H9 (cell line): ENCODE measurements around the gene OR2L8. TPM values are rescaled to one million over a fixed set of nuclear protein-coding genes. Genes with fewer than 3 reads are reported as not detected.

Experiments
- DNase-seq: peaks from one replicate; pipeline ENCODE4 v3.0.0-alpha.2; 2017
- H2AFZ ChIP-seq: one replicate; pipeline ENCODE4 v1.6.1; 2013; ENCODE audit warnings: mild to moderate bottlenecking, low read length, control low read depth, moderate library complexity
- H2AK5ac ChIP-seq: 2 replicates; pipeline ENCODE4 v1.6.1; 2013; ENCODE audit warnings: low read length, control low read depth, mixed read lengths; ENCODE audit not compliant: insufficient read length
- H2BK120ac ChIP-seq: one replicate; pipeline ENCODE4 v1.6.1; 2013; ENCODE audit warnings: low read depth, mild to moderate bottlenecking, low read length, control low read depth, inconsistent platforms; ENCODE audit not compliant: poor library complexity, severe bottlenecking
- H2BK12ac ChIP-seq: 2 replicates; pipeline ENCODE4 v1.6.1; 2013; ENCODE audit warnings: low read length, control low read depth, mixed read lengths, low read depth; ENCODE audit not compliant: insufficient read length
- H2BK15ac ChIP-seq: 2 replicates; pipeline ENCODE4 v1.6.1; 2013; ENCODE audit warnings: low read depth, low read length, control low read depth
- H2BK20ac ChIP-seq: one replicate; pipeline ENCODE4 v1.6.1; 2013; ENCODE audit warnings: low read depth, mild to moderate bottlenecking, low read length, control low read depth, inconsistent platforms; ENCODE audit not compliant: poor library complexity, severe bottlenecking
- H2BK5ac ChIP-seq: 2 replicates; pipeline ENCODE4 v1.6.1; 2013; ENCODE audit warnings: low read length, control low read depth, mixed read lengths; ENCODE audit not compliant: insufficient read length
- H3K14ac ChIP-seq: 2 replicates; pipeline ENCODE4 v1.6.1; 2013; ENCODE audit warnings: low read length, control low read depth; ENCODE audit not compliant: insufficient read depth
- H3K18ac ChIP-seq: 2 replicates; pipeline ENCODE4 v1.6.1; 2013; ENCODE audit warnings: low read depth, mild to moderate bottlenecking, mixed read lengths, low read length, control low read depth; ENCODE audit not compliant: insufficient read length
- H3K23ac ChIP-seq: 2 replicates; pipeline ENCODE4 v1.6.1; 2013; ENCODE audit warnings: low read length, control low read depth, mixed read lengths, low read depth; ENCODE audit not compliant: insufficient read length
- H3K23me2 ChIP-seq: 2 replicates; pipeline ENCODE4 v1.6.1; 2013; ENCODE audit warnings: low read depth, mild to moderate bottlenecking, mixed read lengths, low read length, control low read depth; ENCODE audit not compliant: insufficient read length, poor library complexity, severe bottlenecking
- H3K27ac ChIP-seq: 2 replicates; pipeline ENCODE4 v1.5.1; 2013; ENCODE audit warnings: low read length, control low read depth, mixed read lengths, low read depth; ENCODE audit not compliant: insufficient read length
- H3K27me3 ChIP-seq: 2 replicates; pipeline ENCODE4 v1.6.1; 2013; ENCODE audit warnings: low read length, control low read depth, inconsistent platforms; ENCODE audit not compliant: insufficient read depth
- H3K4ac ChIP-seq: 2 replicates; pipeline ENCODE4 v1.6.1; 2013; ENCODE audit warnings: low read depth, mild to moderate bottlenecking, control low read depth, inconsistent platforms, low read length, moderate library complexity
- H3K4me1 ChIP-seq: 2 replicates; pipeline ENCODE4 v1.6.1; 2013; ENCODE audit warnings: low read length, control low read depth, inconsistent platforms; ENCODE audit not compliant: insufficient read depth
- H3K4me2 ChIP-seq: 2 replicates; pipeline ENCODE4 v1.6.1; 2013; ENCODE audit warnings: low read length, control low read depth, mixed read lengths; ENCODE audit not compliant: insufficient read length, insufficient read depth
- H3K56ac ChIP-seq: 2 replicates; pipeline ENCODE4 v1.6.1; 2013; ENCODE audit warnings: low read depth, mild to moderate bottlenecking, mixed read lengths, low read length, control low read depth; ENCODE audit not compliant: insufficient read length
- H3K79me1 ChIP-seq: 2 replicates; pipeline ENCODE4 v1.6.1; 2013; ENCODE audit warnings: low read depth, mild to moderate bottlenecking, moderate library complexity, low read length, control low read depth, inconsistent platforms; ENCODE audit not compliant: insufficient read depth, poor library complexity, severe bottlenecking
- H3K79me2 ChIP-seq: 2 replicates; pipeline ENCODE4 v1.6.1; 2013; ENCODE audit warnings: low read length, control low read depth, inconsistent platforms; ENCODE audit not compliant: insufficient read depth
- H3K9ac ChIP-seq: 2 replicates; pipeline ENCODE4 v1.6.1; 2013; ENCODE audit warnings: low read length, control low read depth, mixed read lengths; ENCODE audit not compliant: insufficient read length; ENCODE audit errors: extremely low read depth
- H3K9me3 ChIP-seq: one replicate; pipeline ENCODE4 v1.6.1; 2013; ENCODE audit warnings: low read depth, low read length, inconsistent platforms; ENCODE audit not compliant: control insufficient read depth
- H3T11ph ChIP-seq: one replicate; pipeline ENCODE4 v1.6.1; 2013; ENCODE audit warnings: mild to moderate bottlenecking, low read length, control low read depth, inconsistent platforms
- H4K20me1 ChIP-seq: one replicate; pipeline ENCODE4 v1.6.1; 2013; ENCODE audit not compliant: control insufficient read depth, insufficient read length, insufficient read depth
- H4K5ac ChIP-seq: 2 replicates; pipeline ENCODE4 v1.6.1; 2013; ENCODE audit warnings: low read depth, mild to moderate bottlenecking, mixed read lengths, low read length, control low read depth; ENCODE audit not compliant: insufficient read length
- H4K8ac ChIP-seq: replicated peaks from 2 replicates; pipeline ENCODE4 v1.6.1; 2013; ENCODE audit warnings: low read length, control low read depth, mixed read lengths, low read depth; ENCODE audit not compliant: insufficient read length
- H4K91ac ChIP-seq: 2 replicates; pipeline ENCODE4 v1.6.1; 2013; ENCODE audit warnings: low read depth, mild to moderate bottlenecking, moderate library complexity, mixed read lengths, low read length, control low read depth; ENCODE audit not compliant: insufficient read length
- H3K27ac Mint-ChIP-seq, 3 experiments: 2 replicates in 2 of 3; 3 replicates in 1 of 3; pipeline ENCODE4 v1.8.0; 2020 to 2021; ENCODE audit warnings: mixed read lengths in 3 of 3, mild to moderate bottlenecking in 1 of 3, moderate library complexity in 1 of 3
- H3K27me3 Mint-ChIP-seq: 2 replicates; pipeline ENCODE4 v1.8.0; 2021; ENCODE audit warnings: low read depth, mild to moderate bottlenecking, moderate library complexity, mixed read lengths
- H3K36me3 Mint-ChIP-seq, 3 experiments: 2 replicates in 2 of 3; 3 replicates in 1 of 3; pipeline ENCODE4 v1.8.0; 2020 to 2021; ENCODE audit warnings: low read depth in 3 of 3, mixed read lengths in 3 of 3; ENCODE audit not compliant: insufficient read depth in 1 of 3
- H3K4me1 Mint-ChIP-seq, 2 experiments: 2 replicates each; pipeline ENCODE4 v1.8.0; 2020; ENCODE audit warnings: mixed read lengths in 2 of 2
- H3K4me3 Mint-ChIP-seq, 2 experiments: 2 replicates in 1 of 2; 3 replicates in 1 of 2; pipeline ENCODE4 v1.8.0; 2020 to 2021; ENCODE audit warnings: mild to moderate bottlenecking in 2 of 2, mixed read lengths in 2 of 2, moderate library complexity in 1 of 2
- H3K9me3 Mint-ChIP-seq, 2 experiments: 2 replicates in 1 of 2; 3 replicates in 1 of 2; pipeline ENCODE4 v1.8.0; 2020; ENCODE audit warnings: mild to moderate bottlenecking in 2 of 2, mixed read lengths in 2 of 2, moderate library complexity in 1 of 2
- CTCF ChIP-seq: fragments of 200-600 bp; sonication (generic); conservative IDR thresholded peaks from 3 replicates; pipeline ENCODE4 v1.8.0; 2021; ENCODE audit warnings: antibody characterized with exemption, mild to moderate bottlenecking
- WGBS: extraction: QIAGEN DNeasy Blood & Tissue Kit; methylation state at CpG from one replicate; pipeline ENCODE4 v1.1.7; 2013; ENCODE audit warnings: missing lambda C conversion rate, low lambda C conversion rate, mixed read lengths; ENCODE audit not compliant: insufficient read length; ENCODE audit errors: extremely low coverage; 5-methylcytosine and 5-hydroxymethylcytosine counted together
- total RNA-seq: library from RNA; stranded (reverse); gene quantifications from 2 replicates; pipeline ENCODE4 v1.2.1, GENCODE V29; 2021

The OR2L8 gene
- total RNA-seq, 1 experiment from 2014 or later: 0.24 TPM

- Mint-ChIP-seq H3K27me3 (no peaks in the 10 kb centered on the region), H3K9me3 (peaks cover 78% of the 10 kb centered on the region in 2 experiments), H3K36me3 (peaks cover 0 to 15% (median 5%) of the 10 kb centered on the region in 3 experiments; a peak in 3 of 7 replicates), H3K27ac (no peak within 1 kb of the TSS), H3K4me3 (no peak within 1 kb of the TSS), H3K4me1 (no peaks in the 10 kb centered on the region)
- no peak within 1 kb of the TSS for H3K23ac ChIP-seq
- H3K27me3 ChIP-seq: no peaks in the 10 kb centered on the region
- H3K79me1 ChIP-seq: no peaks in the 10 kb centered on the region
- no peak within 1 kb of the TSS for H3K4ac ChIP-seq
- no peak within 1 kb of the TSS for H2BK15ac ChIP-seq
- H4K8ac ChIP-seq: no peak within 1 kb of the TSS
- no peak within 1 kb of the TSS for H4K5ac ChIP-seq
- no peak within 1 kb of the TSS for H3K27ac ChIP-seq
- H2BK12ac ChIP-seq: no peak within 1 kb of the TSS
- H4K91ac ChIP-seq: no peak within 1 kb of the TSS
- H3K56ac ChIP-seq: no peak within 1 kb of the TSS
- TF ChIP-seq CTCF: no peak
- no peak within 1 kb of the TSS for H3K9ac ChIP-seq
- no peaks in the 10 kb centered on the region for H3K4me1 ChIP-seq
- H3K4me2 ChIP-seq: no peak within 1 kb of the TSS
- H4K20me1 ChIP-seq: no peaks in the 10 kb centered on the region
- H3K18ac ChIP-seq: no peak within 1 kb of the TSS
- no peak within 1 kb of the TSS for H3T11ph ChIP-seq
- no peak within 1 kb of the TSS for H2BK120ac ChIP-seq
- WGBS: no CpG with 5 or more reads among the region's 2 CpGs
- H3K79me2 ChIP-seq: no peaks in the 10 kb centered on the region
- no peak within 1 kb of the TSS for H2BK5ac ChIP-seq
- H2BK20ac ChIP-seq: no peak within 1 kb of the TSS
- no peak for DNase-seq
- H2AFZ ChIP-seq: no peak within 1 kb of the TSS
- peaks cover 59% of the 10 kb centered on the region for H3K9me3 ChIP-seq
- no peaks in the 10 kb centered on the region for H3K23me2 ChIP-seq
- H3K14ac ChIP-seq: no peak within 1 kb of the TSS
- no peak within 1 kb of the TSS for H2AK5ac ChIP-seq
Observed at GRCh38 chr1:247964933-247965332, 16.3 kb downstream of the OR2L8 start, which contains the start of gene OR2AK2. OR2AK2 (plus strand) TSS chr1:247965233; CDS start chr1:247965377, 144 bp downstream.
